Neural cell (in vitro differentiated cells): ENCODE data around the gene CCDC15.

Experiments
- EP300 ChIP-seq: fragments of 450-650 bp; conservative IDR thresholded peaks from 2 replicates; pipeline ENCODE4 v1.6.1; 2014; ENCODE audit warnings: antibody characterized with exemption, mild to moderate bottlenecking, moderate library complexity; ENCODE audit not compliant: poor library complexity, severe bottlenecking
- EZH2 ChIP-seq: fragments of 200-600, 300-800 bp; shearing (Covaris generic), sonication (generic); IDR thresholded peaks from 2 replicates; pipeline ENCODE4 v1.6.1; 2014; ENCODE audit warnings: antibody characterized with exemption, low read length, borderline replicate concordance, mild to moderate bottlenecking; ENCODE audit not compliant: insufficient read depth, poor library complexity, severe bottlenecking
- MXI1 ChIP-seq: fragments of 450-650 bp; conservative IDR thresholded peaks from 2 replicates; pipeline ENCODE4 v1.6.1; 2014; ENCODE audit warnings: antibody characterized with exemption, mild to moderate bottlenecking; ENCODE audit not compliant: poor library complexity, severe bottlenecking
- POLR2AphosphoS5 ChIP-seq: IDR thresholded peaks from 2 replicates; pipeline ENCODE4 v1.6.1; 2012
- SMC3 ChIP-seq: fragments of 450-650 bp; conservative IDR thresholded peaks from 2 replicates; pipeline ENCODE4 v1.6.1; 2014; ENCODE audit warnings: antibody characterized with exemption, mild to moderate bottlenecking, moderate library complexity; ENCODE audit not compliant: poor library complexity
- TF ChIP-seq, protein P1 (sequence below): fragments of 450-650 bp; IDR thresholded peaks from 2 replicates; pipeline ENCODE4 v1.5.1; 2014; ENCODE audit warnings: antibody characterized with exemption, mild to moderate bottlenecking, moderate library complexity; ENCODE audit not compliant: poor library complexity, severe bottlenecking

DNA sequence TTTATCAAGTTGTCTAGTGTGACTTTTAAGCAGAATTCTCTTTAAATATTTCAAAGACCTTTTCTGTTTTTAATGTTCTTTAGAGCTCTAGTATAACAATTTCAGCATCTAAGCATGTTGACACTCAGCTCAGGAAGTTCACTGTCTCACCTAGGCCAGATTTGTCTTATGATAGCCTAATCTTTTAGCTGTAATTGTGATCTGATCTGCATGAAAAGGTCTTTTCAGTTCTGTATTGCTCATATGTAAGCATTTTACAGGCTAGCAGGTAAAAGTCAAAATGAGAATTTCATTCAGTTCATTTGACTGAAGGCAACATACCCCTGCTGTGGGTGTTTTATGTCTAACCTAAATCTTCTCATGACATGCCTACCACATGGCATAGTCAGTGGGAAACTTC is 62.4 kb downstream of the CCDC15 start:
- no peak for TF ChIP-seq POLR2AphosphoS5
- TF ChIP-seq MXI1: no peak
- TF ChIP-seq, protein P1, sequence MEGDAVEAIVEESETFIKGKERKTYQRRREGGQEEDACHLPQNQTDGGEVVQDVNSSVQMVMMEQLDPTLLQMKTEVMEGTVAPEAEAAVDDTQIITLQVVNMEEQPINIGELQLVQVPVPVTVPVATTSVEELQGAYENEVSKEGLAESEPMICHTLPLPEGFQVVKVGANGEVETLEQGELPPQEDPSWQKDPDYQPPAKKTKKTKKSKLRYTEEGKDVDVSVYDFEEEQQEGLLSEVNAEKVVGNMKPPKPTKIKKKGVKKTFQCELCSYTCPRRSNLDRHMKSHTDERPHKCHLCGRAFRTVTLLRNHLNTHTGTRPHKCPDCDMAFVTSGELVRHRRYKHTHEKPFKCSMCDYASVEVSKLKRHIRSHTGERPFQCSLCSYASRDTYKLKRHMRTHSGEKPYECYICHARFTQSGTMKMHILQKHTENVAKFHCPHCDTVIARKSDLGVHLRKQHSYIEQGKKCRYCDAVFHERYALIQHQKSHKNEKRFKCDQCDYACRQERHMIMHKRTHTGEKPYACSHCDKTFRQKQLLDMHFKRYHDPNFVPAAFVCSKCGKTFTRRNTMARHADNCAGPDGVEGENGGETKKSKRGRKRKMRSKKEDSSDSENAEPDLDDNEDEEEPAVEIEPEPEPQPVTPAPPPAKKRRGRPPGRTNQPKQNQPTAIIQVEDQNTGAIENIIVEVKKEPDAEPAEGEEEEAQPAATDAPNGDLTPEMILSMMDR: no peak
- TF ChIP-seq EP300: no peak
- TF ChIP-seq SMC3: no peak
- TF ChIP-seq EZH2: no peak
